LoVo (cell line): Measurements from ENCODE around the gene NUDT3.
"Not testable (repeated sequence)": the region's sequence is repeated elsewhere in the genome, so short reads cannot be mapped to it uniquely, and the experiment has no call there.

Experiments
- DNase-seq: peaks from one replicate; pipeline ENCODE4 v3.0.0-alpha.2; 2016; ENCODE audit warnings: low spot score

The NUDT3 gene

GRCh38 chr6:34392497-34393190 is at the start of gene NUDT3:
NUDT3 (minus strand) TSS chr6:34392669; CDS start chr6:34392362, 307 bp downstream.
- DNase-seq = peak; percentile 95

GRCh38 chr6:34441526-34441925 is 49.1 kb upstream of the NUDT3 start:
- DNase-seq = no peak

- DNase-seq = no peak
These were observed 47.0 kb upstream of the NUDT3 start for GRCh38 chr6:34439442-34439841.

- DNase-seq = no peak
These were observed 46.2 kb upstream of the NUDT3 start for GRCh38 chr6:34438705-34439104.

GRCh38 chr6:34437644-34437970 is 45.1 kb upstream of the NUDT3 start:
- no peak for DNase-seq

GRCh38 chr6:34436803-34437643 is 44.6 kb upstream of the NUDT3 start:
- no peak for DNase-seq

GRCh38 chr6:34435916-34436315 is 43.4 kb upstream of the NUDT3 start:
- DNase-seq = no peak

- DNase-seq = peak; percentile 96
These were observed 33.3 kb upstream of the NUDT3 start, which contains the start of gene RPS10 for GRCh38 chr6:34425498-34426410. RPS10 (minus strand) TSS chr6:34426069; CDS start chr6:34425221, 848 bp downstream.

- DNase-seq = no peak
These were observed 32.6 kb upstream of the NUDT3 start for GRCh38 chr6:34425132-34425497.

GRCh38 chr6:34424200-34425131 is 32.0 kb upstream of the NUDT3 start:
- no peak for DNase-seq

- DNase-seq = no peak
These were observed 30.8 kb upstream of the NUDT3 start for GRCh38 chr6:34423254-34423653.

GRCh38 chr6:34418367-34418766 is 25.9 kb upstream of the NUDT3 start:
- no peak for DNase-seq

- no peak for DNase-seq
These were observed 24.5 kb upstream of the NUDT3 start for GRCh38 chr6:34416877-34417371.

GRCh38 chr6:34414999-34415858 is 22.8 kb upstream of the NUDT3 start:
- DNase-seq = peak; percentile 80

GRCh38 chr6:34412643-34413214 is 20.3 kb upstream of the NUDT3 start:
- no peak for DNase-seq

- DNase-seq = no peak
These were observed 19.5 kb upstream of the NUDT3 start for GRCh38 chr6:34412016-34412415.

GRCh38 chr6:34407915-34408314 is 15.4 kb upstream of the NUDT3 start:
- DNase-seq = not testable (repeated sequence)

- DNase-seq = no peak
These were observed 4.0 kb upstream of the NUDT3 start for GRCh38 chr6:34396518-34396917.

- DNase-seq = no peak
These were observed 1.5 kb upstream of the NUDT3 start for GRCh38 chr6:34393966-34394305.
